Right ventricle myocardium superior (tissue), 1 donor: ENCODE measurements around the gene RBMS3. TPM values are rescaled to one million over a fixed set of nuclear protein-coding genes. Genes with fewer than 3 reads are reported as not detected.

Source experiments
- ATAC-seq: fragments of 200-7000 bp; cut with Tn5 transposase; one replicate; pipeline ENCODE4 v1.9.1; 2020; ENCODE audit warnings: mild to moderate bottlenecking; ENCODE audit not compliant: poor library complexity
- DNase-seq: peaks from one replicate; pipeline ENCODE4 v3.0.0-alpha.2; 2020
- intact Hi-C: fragments of 100-400 bp; cut with DNase I; formaldehyde crosslinking; loops from one replicate; pipeline ENCODE4 v1.11.2; 2022
- total RNA-seq: library from RNA; stranded (reverse); fragmentation: NEBNext Ultra II Directional; extraction: Animal tissue kit (Norgen Biotek cat#: 25700); gene quantifications from one replicate; pipeline ENCODE4 v1.2.1, GENCODE V29; 2021
- donor health status: DM: no; HTN: yes; CAD: no; lungs with severe emphysema.

Gene RBMS3
- total RNA-seq, 1 donor from 2014 or later = 25.3 TPM

GRCh38 chr3:29932696-29933325 is 651.9 kb downstream of the RBMS3 start:
- ATAC-seq = peak; percentile 46
- DNase-seq = no peak
- intact Hi-C loops = no loop called here

DNA sequence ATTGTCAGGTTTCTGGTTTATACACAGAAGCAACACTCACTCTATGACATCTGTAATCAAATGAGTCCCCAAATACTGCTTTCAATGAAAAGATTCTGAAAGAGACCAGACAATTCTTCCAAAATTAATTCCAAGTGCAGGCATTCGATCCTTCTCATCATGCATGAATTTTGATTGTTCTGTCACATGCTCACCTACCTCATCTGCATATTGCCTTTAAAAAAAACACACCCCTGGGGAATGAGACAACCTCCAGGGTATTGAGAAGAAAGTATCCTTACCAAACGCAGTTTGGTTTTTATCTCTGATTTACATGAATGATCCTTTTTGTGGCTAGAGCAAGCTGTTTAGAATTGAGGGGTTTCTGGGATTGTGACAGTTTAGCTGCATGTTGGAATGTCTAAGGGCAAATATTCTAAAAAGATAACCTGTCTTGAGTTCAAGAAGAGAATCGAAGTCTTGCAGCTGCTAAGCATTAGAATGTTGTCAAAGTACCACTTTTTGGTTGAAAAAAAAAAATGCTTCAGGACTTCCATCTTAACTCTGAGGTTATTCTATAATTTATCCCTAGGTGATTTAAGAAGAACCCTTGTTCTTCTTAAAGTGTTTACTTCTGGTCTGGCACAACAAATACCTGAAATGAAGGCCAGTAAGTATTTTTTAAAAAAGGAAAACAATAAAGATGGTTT is 653.1 kb downstream of the RBMS3 start:
- intact Hi-C loops = no loop called here

DNA sequence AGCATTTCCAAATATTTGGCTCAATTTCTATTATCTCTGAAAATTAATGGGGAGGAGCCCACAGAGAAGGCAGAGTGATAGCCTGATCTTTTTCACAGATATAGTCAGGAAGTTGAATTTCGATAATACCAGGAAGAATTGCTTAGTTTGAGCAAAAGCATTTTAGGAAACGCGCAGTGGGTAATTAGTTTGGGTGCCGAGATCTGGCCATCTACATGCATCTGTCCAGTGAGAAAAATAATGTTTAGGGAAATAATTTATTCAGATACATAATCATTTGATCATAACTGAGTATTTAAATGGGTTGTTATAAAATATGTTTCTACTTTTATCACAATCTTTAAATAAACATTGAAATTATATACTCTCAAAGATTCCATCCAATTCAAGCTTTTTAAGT is 653.9 kb downstream of the RBMS3 start:
- DNase-seq (no peak), ATAC-seq (no peak)
- intact Hi-C loops = no loop called here

More for the DNA sequence above, 653.1 kb downstream of the RBMS3 start:
- no peak for DNase-seq
- no peak for ATAC-seq

DNA sequence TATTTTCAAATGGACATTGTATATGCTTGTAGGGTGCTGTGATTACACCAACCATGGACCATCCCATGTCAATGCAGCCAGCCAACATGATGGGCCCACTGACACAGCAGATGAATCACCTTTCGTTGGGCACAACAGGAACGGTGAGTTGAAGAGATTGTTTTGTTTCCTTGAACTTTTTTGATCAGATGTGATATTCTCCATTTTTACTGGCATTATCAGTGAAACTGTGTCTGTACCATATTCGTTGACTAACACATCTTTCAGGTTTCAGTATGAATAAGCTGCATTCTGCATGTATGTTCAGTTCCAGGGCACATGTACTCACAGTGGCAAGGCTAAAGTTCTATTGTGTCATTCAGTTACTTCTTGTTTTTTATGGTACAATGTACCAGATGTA is 655.2 kb downstream of the RBMS3 start:
- intact Hi-C loops = no loop called here
- DNase-seq (no peak), ATAC-seq (no peak)

DNA sequence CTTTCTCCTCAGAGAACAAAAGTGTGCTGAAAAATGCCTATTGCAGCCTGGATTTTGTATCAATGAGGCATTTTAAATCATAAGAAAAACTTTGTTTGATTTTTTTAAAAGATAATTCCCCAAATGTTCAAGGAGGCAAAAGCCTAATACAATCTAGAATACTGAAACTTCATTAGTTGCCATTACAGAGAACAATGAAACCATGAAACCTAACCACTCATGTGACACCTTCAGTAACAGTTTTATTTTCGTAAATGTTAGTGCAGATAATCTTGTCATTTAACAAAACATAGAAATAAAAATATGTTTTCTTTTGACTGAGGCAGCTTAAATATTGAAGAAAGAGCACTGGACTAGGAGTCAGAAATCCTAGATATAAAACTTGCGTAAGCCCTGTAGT is 655.9 kb downstream of the RBMS3 start:
- no peak for ATAC-seq
- no peak for DNase-seq
- intact Hi-C loops = no loop called here

DNA sequence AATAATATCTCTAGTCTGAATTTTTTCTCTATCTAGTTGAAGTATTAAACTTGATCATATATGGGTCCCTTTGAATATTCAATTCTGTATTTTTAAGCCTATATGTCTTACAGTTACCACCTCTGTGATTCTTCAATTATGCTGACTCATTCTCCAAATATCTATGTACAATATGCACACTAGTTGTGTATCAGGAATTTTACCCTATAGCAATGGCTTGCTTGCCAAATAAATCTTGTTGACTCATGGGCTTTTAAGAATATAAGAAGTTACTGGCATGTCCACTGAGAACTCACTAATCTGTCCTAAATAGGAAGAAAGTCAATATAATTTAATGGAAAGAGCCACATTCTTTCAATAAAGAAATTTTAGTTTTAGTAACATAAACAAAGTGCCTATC is 656.3 kb downstream of the RBMS3 start:
- intact Hi-C loops = no loop called here
- DNase-seq (no peak), ATAC-seq (no peak)

GRCh38 chr3:29940759-29941323 is 660.0 kb downstream of the RBMS3 start:
- DNase-seq (no peak), ATAC-seq (no peak)
- intact Hi-C loops = no loop called here

DNA sequence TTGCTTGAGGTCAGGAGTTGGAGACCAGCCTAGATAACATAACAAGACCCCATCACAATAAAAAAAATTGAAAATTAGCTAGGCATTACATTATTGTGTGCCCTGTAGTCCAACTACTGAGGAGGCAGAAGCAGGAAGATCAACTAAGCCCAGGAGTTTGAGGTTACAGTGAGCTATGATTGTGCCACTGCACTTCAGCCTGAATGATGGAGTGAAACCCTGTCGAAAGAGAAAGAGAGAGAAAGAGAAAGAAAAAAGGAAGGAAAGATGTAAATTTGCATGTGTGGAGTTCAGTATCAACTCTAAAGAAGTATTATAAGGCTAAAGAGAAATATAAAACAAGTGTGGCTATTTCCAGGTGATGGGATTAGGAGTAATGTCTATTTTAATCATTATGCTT is 661.4 kb downstream of the RBMS3 start:
- DNase-seq (no peak), ATAC-seq (no peak)
- intact Hi-C loops = no loop called here

- DNase-seq (no peak), ATAC-seq (no peak)
- intact Hi-C loops = no loop called here
These were observed 668.3 kb downstream of the RBMS3 start for GRCh38 chr3:29949131-29949530.

GRCh38 chr3:29949940-29950616 is 669.2 kb downstream of the RBMS3 start:
- DNase-seq (no peak), ATAC-seq (no peak)
- intact Hi-C loops = no loop called here

DNA sequence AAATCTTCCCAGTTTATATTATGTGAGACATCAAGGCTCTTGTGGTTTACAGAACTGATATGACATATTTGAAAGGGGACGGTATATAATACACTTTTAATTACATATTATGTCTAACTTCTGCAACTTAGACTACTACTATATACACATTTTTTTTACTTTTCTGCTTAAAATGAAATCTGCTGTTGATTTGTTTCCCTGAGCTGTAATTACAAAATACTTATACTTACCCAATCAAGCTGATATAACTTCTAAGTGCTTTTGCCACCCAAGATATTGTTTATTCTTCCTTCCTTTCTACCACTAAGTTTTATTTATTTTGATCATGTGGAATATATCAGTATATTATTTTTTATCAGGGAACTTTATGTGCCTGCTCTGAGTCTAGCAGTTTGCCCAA is 671.6 kb downstream of the RBMS3 start:
- no peak for ATAC-seq
- no peak for DNase-seq
- intact Hi-C loops = no loop called here

DNA sequence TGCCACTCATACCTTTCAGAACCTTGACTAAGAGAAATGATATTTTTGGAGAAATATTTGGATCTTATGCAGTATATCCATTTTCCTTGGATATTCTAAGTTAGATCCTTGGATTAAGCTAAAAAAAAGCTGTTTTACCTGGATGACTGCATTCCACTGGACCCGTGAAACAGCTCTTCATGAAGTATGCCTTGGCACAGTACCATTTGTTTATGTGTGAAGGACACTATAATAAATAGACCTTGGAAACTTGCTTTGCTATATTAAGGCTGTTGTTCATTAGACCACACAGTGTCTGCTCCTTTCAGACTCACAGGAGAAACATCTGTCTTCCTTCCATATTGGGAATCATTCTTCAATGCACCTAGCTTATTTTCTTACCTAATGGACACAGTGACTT is 674.5 kb downstream of the RBMS3 start:
- ATAC-seq = no peak

GRCh38 chr3:29958816-29959215 is 677.9 kb downstream of the RBMS3 start:
- DNase-seq = no peak
- intact Hi-C loops = no loop called here
- no peak for ATAC-seq

More for the DNA sequence above, 674.5 kb downstream of the RBMS3 start:
- intact Hi-C loops = no loop called here
- no peak for DNase-seq

DNA sequence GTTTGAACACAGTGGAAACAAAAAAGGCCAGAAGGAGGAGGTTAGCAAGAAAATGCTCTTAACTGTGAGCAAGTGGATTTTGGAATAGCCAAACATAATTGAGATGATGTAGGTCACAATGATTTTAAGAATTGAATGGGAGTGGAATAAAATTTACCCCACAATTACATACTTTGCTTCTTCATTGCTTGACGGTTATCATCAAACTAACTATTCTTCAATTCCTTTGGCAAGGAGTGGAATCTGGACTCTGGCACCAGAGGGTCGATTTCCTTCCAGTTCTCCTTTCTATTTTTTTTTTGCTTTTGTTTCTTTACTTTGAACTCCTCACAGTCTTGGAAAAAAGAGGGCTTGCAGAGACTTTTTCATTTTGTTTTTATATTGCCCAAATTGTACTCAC is 691.0 kb downstream of the RBMS3 start:
- ATAC-seq = no peak
- DNase-seq = no peak

DNA sequence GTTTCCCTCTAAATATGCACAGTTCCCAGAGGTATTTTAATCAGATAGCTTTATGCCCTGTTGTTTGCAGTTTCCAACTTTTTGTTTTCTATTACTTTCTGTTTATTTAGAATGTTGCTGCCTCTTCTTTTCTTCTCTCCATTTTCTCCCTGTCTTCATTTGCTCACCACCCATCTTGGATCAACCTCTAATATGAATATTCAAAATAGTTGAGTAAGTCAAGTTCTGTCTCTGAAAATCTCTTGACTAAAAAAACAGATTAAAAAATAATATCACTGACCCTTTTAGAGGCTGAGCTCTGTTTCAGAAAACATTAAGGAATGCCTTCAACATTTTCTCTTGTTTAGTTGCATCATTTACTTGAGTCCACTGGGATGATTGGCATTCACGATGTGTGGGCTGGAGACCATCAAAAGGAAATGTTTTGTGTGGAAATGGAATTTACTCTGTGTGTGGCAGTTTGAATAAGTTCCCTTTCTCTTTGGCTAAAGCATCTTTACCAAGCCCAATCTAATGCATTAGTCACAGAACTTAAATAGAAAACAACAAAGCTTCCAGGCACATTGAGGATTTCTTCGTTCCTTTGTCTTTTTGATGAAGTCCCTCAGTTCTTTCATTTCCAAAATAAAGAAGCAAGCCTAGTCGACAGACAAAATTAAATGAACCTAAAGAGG is 691.6 kb downstream of the RBMS3 start:
- intact Hi-C loops = no loop called here
- ATAC-seq (peak; percentile 56), DNase-seq (no peak)

More for the DNA sequence above, 691.0 kb downstream of the RBMS3 start:
- intact Hi-C loops = no loop called here

DNA sequence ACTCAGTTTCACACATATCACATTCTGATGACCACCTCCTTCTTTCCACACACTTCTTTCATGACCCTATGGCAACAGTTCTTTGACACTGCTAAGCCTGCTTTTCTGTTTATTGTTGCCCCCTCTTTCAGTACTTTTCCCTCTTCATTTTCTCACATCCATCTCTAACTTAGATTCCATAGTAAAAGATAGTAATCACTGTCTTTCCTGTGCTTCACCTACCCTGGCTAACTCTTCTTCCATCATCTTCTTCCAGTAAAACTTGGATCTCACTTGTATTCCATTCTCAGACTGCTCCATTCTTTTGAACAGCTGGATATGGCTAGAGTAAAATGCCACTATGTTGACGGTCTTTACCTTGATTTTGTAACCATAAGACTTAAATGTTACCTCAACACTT is 692.9 kb downstream of the RBMS3 start:
- DNase-seq (no peak), ATAC-seq (no peak)
- intact Hi-C loops = no loop called here

GRCh38 chr3:29976871-29977270 is 696.0 kb downstream of the RBMS3 start:
- intact Hi-C loops = no loop called here
- ATAC-seq (no peak), DNase-seq (no peak)

DNA sequence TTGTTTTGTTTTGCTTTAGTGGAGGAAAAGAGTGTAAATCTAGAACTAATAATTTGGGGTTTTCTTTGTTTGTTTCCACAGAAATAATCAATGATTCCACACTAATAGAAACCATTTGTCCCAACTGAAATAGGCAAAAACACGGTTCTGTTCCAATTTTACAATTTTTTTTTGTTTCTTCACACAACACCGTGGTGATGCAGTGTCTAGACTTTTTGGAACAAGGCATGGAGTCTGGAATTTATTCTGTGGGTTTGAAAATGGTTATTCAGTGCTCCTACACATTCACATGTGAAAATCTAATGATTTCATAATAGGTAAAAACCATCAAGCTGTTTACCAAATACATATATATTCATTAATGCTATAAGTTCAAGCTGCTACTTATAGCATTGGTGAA is 696.5 kb downstream of the RBMS3 start:
- ATAC-seq = no peak
- intact Hi-C loops = no loop called here
- no peak for DNase-seq

GRCh38 chr3:29978036-29978435 is 697.2 kb downstream of the RBMS3 start:
- DNase-seq (no peak), ATAC-seq (no peak)
- intact Hi-C loops = no loop called here
